Measurements from ENCODE around the gene CNNM4.

DNA sequence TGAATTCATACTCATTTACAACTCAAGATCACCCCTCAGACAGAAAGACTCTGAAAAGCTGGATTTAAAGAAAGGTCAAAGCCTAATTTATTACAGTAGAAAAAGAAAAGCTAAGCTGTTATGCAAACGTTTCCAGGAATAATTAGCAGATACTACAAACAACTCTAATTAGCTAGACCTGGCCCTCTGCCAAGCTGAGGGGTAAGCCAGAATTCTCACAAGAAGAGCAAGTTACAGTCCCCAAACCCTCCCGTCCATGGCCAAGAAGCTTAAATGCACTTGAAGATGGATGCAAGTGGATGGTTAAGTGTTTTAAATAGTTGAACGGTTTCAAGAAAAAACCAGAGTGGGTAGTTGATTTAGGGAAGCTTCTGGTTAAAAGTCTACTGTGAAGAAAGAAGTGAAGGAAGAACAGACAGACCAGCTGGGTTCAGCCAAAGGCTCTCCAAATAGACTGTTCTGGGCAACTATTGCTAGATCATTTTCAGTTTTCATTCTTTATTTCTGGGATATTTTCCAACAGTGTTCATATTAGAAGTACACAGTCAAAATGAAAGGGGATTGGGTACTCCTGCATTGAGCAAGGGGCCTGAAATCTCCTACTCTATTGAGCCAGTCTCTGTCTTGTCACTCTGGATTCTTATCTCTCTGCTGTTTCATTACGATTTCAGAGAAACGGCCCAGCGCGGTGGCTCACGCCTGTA is 25.7 kb upstream of the CNNM4 start:
- TF ChIP-seq CTCF (IDR thresholded peaks at IDR 0.05) = no peak
- TF ChIP-seq POLR2A (IDR thresholded peaks at IDR 0.05) = no peak
